Endothelial cell of umbilical vein (primary cell): ENCODE data around the gene RELCH. TPM values are rescaled to one million over a fixed set of nuclear protein-coding genes. Genes with fewer than 3 reads are reported as not detected.

Source experiments
- BruUV-seq: library from RNA; stranded (reverse); fragments of 400-500 nt; replicated peaks from 2 replicates; lab custom pipeline; 2021; lab: Mats Ljungman, UMichigan
- CTCF ChIA-PET: fragments of 300-600, 350-600 bp; sonication (Branson Sonifier 250); formaldehyde crosslinking; loops from one replicate; lab custom pipeline; 2021; ENCODE audit warnings: antibody characterized with exemption, inconsistent platforms; lab: Charles Lee
- POLR2A ChIA-PET: fragments of 300-600, 350-600 bp; sonication (Branson Sonifier 250); formaldehyde crosslinking; loops from one replicate; lab custom pipeline; 2021; ENCODE audit warnings: antibody characterized with exemption, inconsistent platforms; lab: Charles Lee
- DNase-seq: peaks from one replicate; pipeline ENCODE4 v3.0.0-alpha.2; 2011; ENCODE audit warnings: low read depth, low spot score
- FAIRE-seq: peaks from 2 replicates; lab custom pipeline; 2011; peaks lifted over from hg19 to GRCh38; lab: Jason Lieb, UNC
- H2AFZ ChIP-seq: 2 replicates; pipeline ENCODE4 v1.6.0; 2012; ENCODE audit warnings: low read depth, low read length, control low read depth, inconsistent platforms
- H3K27ac ChIP-seq: 2 replicates; pipeline ENCODE4 v1.5.1; 2011; ENCODE audit warnings: low read depth, mild to moderate bottlenecking, control low read depth, low read length, moderate library complexity; ENCODE audit not compliant: insufficient read depth
- H3K27me3 ChIP-seq, 2 experiments: 2 replicates each; pipeline versions ENCODE4 v1.6.0 to v1.6.1; 2011; ENCODE audit warnings: low read length in 2 of 2, mixed read lengths in 1 of 2; ENCODE audit not compliant: control insufficient read depth in 2 of 2, insufficient read depth in 2 of 2
- H3K36me3 ChIP-seq, 2 experiments: 2 replicates in 1 of 2; 3 replicates in 1 of 2; pipeline ENCODE4 v1.5.1; 2011; ENCODE audit warnings: low read length in 2 of 2, mild to moderate bottlenecking in 1 of 2, moderate library complexity in 1 of 2; ENCODE audit not compliant: control insufficient read depth in 2 of 2, insufficient read depth in 2 of 2; ENCODE audit errors: extremely low read depth in 1 of 2
- H3K4me1 ChIP-seq: 3 replicates; pipeline ENCODE4 v1.5.1; 2011; ENCODE audit warnings: mild to moderate bottlenecking, low read length; ENCODE audit not compliant: control insufficient read depth, insufficient read depth; ENCODE audit errors: extremely low read depth
- H3K4me2 ChIP-seq: 2 replicates; pipeline ENCODE4 v1.6.1; 2011; ENCODE audit warnings: low read length, control low read depth, mixed read lengths; ENCODE audit not compliant: insufficient read depth
- H3K4me3 ChIP-seq, 3 experiments: fragments of 200-600 bp in 1 of 3; sonication (generic), shearing (Covaris generic) in 1 of 3; replicated peaks in 1 of 3; 2 replicates each; pipeline ENCODE4 v1.5.1; 2011 to 2016; ENCODE audit warnings: control low read depth in 3 of 3, low read length in 3 of 3, mild to moderate bottlenecking in 2 of 3, inconsistent platforms in 1 of 3, low read depth in 1 of 3, moderate library complexity in 1 of 3; ENCODE audit not compliant: insufficient read depth in 1 of 3
- H3K79me2 ChIP-seq: 2 replicates; pipeline ENCODE4 v1.6.0; 2012; ENCODE audit warnings: low read length, inconsistent platforms; ENCODE audit not compliant: control insufficient read depth, insufficient read depth
- H3K9ac ChIP-seq: replicated peaks from 2 replicates; pipeline ENCODE3; 2011; ENCODE audit warnings: low read length, control low read depth; ENCODE audit not compliant: insufficient read depth; ENCODE audit errors: extremely low read depth
- H3K9me1 ChIP-seq: replicated peaks from 3 replicates; pipeline ENCODE4 v1.6.0; 2011; ENCODE audit warnings: mild to moderate bottlenecking, low read length; ENCODE audit not compliant: control insufficient read depth, insufficient read depth; ENCODE audit errors: extremely low read depth
- H3K9me3 ChIP-seq: replicated peaks from 2 replicates; pipeline ENCODE4 v1.5.1; 2012; ENCODE audit warnings: low read length, inconsistent platforms; ENCODE audit not compliant: control insufficient read depth, insufficient read depth
- H4K20me1 ChIP-seq: replicated peaks from 2 replicates; pipeline ENCODE3; 2011; ENCODE audit warnings: mild to moderate bottlenecking, low read length; ENCODE audit not compliant: control insufficient read depth, insufficient read depth; ENCODE audit errors: extremely low read depth
- EZH2 ChIP-seq: IDR thresholded peaks from 2 replicates; pipeline ENCODE4 v1.6.1; 2012; ENCODE audit warnings: borderline replicate concordance, low read depth, mild to moderate bottlenecking, moderate library complexity, low read length, inconsistent platforms; ENCODE audit not compliant: severe bottlenecking
- FOS ChIP-seq: IDR thresholded peaks from 2 replicates; pipeline ENCODE4 v1.6.1; 2011; ENCODE audit warnings: mild to moderate bottlenecking, low read length, moderate library complexity, borderline replicate concordance; ENCODE audit not compliant: insufficient read depth
- GATA2 ChIP-seq: IDR thresholded peaks from 2 replicates; pipeline ENCODE4 v1.7.0; 2011; ENCODE audit warnings: low read depth, mild to moderate bottlenecking, moderate library complexity, mixed read lengths, low read length; ENCODE audit not compliant: insufficient read length, insufficient read depth
- JUN ChIP-seq: IDR thresholded peaks from 2 replicates; pipeline ENCODE4 v1.6.1; 2011; ENCODE audit warnings: borderline replicate concordance, low read depth; ENCODE audit not compliant: insufficient read length, insufficient read depth
- MAX ChIP-seq: IDR thresholded peaks from 2 replicates; pipeline ENCODE4 v1.6.1; 2011; ENCODE audit not compliant: insufficient read depth, insufficient read length
- MYC ChIP-seq: IDR thresholded peaks from one replicate; pipeline ENCODE4 v1.6.1; 2011; ENCODE audit warnings: mild to moderate bottlenecking, low read depth, low read length
- POLR2A ChIP-seq: IDR thresholded peaks from 2 replicates; pipeline ENCODE4 v1.6.1; 2012; ENCODE audit warnings: low read depth, mild to moderate bottlenecking, control low read depth, low read length
- POLR2AphosphoS5 ChIP-seq: IDR thresholded peaks from 2 replicates; pipeline ENCODE4 v1.6.1; 2012; ENCODE audit warnings: low read depth, mild to moderate bottlenecking, control low read depth, low read length, moderate library complexity; ENCODE audit not compliant: insufficient read depth
- dilution Hi-C: fragments of 300-500 bp; cut with MboI; formaldehyde crosslinking; loops from one replicate; pipeline ENCODE4 v1.15.0; 2019; ENCODE audit warnings: low sequenced_read_pairs; ENCODE audit not compliant: extremely low pct_ligation_motif_present
- intact Hi-C: fragments of 100-400 bp; cut with micrococcal nuclease; formaldehyde crosslinking; loops from one replicate; pipeline ENCODE4 v1.10.0; 2022
- polyA plus RNA-seq, 4 experiments: library from polyadenylated mRNA; depleted of rRNA in 3 of 4; stranded (reverse) in 3 of 4; unstranded in 1 of 4; fragments of >200 nt; gene quantifications; 2 replicates each; pipeline versions ENCODE4 v1.2.1 to v1.2.3, GENCODE V29; 2011 to 2012; ENCODE audit warnings: missing spikeins in 1 of 4
- total RNA-seq: library from RNA; stranded (reverse); gene quantifications from 2 replicates; pipeline ENCODE4 v1.2.3, GENCODE V29; 2021
- TF ChIP-seq, protein P1 (sequence below), 2 donors: IDR thresholded peaks; 1 replicate in 1 of 2; 2 replicates in 1 of 2; pipeline ENCODE4 v1.5.1; 2011; ENCODE audit warnings: low read length in 2 of 2, mild to moderate bottlenecking in 2 of 2, moderate library complexity in 2 of 2, control low read depth in 1 of 2, inconsistent platforms in 1 of 2, low read depth in 1 of 2; ENCODE audit not compliant: insufficient read depth in 1 of 2; ENCODE audit errors: extremely low read depth in 1 of 2

RELCH gene
- total and polyA plus RNA-seq, 2 donors (not counting 3 experiments of a cell fraction or from before 2014, with no cell fraction given): 6.6 to 25.2 TPM

DNA sequence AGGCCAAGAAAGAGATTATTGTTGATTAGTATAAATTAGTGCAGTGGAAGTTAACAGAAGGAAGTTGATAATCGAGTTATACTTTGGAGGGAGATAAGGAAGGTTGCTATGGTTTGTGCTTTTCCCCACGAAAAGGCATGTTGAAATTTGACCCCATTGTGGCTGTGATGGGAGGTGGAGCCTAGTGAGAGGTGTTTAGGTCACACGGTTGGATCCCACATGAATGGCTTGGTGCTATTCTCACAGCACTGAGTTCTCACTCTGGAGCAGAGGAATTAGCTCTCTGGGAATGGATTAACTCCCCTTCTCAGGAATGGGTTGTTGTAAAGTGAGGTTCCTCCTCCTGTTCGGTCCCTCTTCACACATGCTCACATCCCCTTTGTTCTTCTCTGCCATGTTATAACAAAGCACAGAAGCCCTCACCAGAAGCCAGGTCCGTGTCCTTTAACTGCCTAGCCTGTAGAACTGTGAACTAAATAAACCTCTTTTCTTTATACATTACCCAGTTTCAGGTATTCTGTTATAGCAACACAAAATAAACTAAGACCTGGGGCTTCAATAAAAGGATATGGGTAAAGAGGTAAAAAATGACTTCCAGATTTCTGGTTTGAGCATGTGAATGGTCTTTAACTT lies 22.1 kb upstream of the RELCH start:
- Histone ChIP-seq H3K9me1 (no peaks in the 10 kb centered on the region), H4K20me1 (no peaks in the 10 kb centered on the region), H3K4me2 (no peak overlapping the region), H3K79me2 (no peaks in the 10 kb centered on the region), H3K36me3 (no peaks in the 10 kb centered on the region), H3K4me3 (no peak overlapping the region), H3K4me1 (no peaks in the 10 kb centered on the region), H3K9me3 (no peaks in the 10 kb centered on the region), H3K9ac (no peak overlapping the region), H2AFZ (no peak overlapping the region), H3K27me3 (no peaks in the 10 kb centered on the region), H3K27ac (no peak overlapping the region)
- intact Hi-C loops: no loop called here
- no TSS peak for BruUV-seq
- POLR2A ChIA-PET: no interaction called here
- dilution Hi-C loops: no loop called here
- CTCF ChIA-PET: interaction anchor here (1.2 kb wide), 1 partner anchor 9 kb away, joined by 3 read pairs; no protein-coding TSS in a partner anchor
- DNase-seq (no peak), FAIRE-seq (no peak)
- TF ChIP-seq MAX (no peak), FOS (no peak), POLR2AphosphoS5 (no peak), GATA2 (no peak), MYC (no peak), EZH2 (no peak), POLR2A (no peak), JUN (no peak)
- TF ChIP-seq, protein P1, sequence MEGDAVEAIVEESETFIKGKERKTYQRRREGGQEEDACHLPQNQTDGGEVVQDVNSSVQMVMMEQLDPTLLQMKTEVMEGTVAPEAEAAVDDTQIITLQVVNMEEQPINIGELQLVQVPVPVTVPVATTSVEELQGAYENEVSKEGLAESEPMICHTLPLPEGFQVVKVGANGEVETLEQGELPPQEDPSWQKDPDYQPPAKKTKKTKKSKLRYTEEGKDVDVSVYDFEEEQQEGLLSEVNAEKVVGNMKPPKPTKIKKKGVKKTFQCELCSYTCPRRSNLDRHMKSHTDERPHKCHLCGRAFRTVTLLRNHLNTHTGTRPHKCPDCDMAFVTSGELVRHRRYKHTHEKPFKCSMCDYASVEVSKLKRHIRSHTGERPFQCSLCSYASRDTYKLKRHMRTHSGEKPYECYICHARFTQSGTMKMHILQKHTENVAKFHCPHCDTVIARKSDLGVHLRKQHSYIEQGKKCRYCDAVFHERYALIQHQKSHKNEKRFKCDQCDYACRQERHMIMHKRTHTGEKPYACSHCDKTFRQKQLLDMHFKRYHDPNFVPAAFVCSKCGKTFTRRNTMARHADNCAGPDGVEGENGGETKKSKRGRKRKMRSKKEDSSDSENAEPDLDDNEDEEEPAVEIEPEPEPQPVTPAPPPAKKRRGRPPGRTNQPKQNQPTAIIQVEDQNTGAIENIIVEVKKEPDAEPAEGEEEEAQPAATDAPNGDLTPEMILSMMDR (IDR thresholded peaks at IDR 0.05; ENCODE audit: extremely low read depth in 1 of 2, insufficient read depth in 1 of 2, low read depth in 1 of 2, low read length in 2 of 2): no peak
